ENCODE results near the gene CHCHD6. TPM values are rescaled to one million over a fixed set of nuclear protein-coding genes. Genes with fewer than 3 reads are reported as not detected.

Gene CHCHD6
- total RNA-seq, 3 donors from 2014 or later (not counting 1 experiment from before 2014, with no cell fraction given): 5.3 to 9.9 (median 8.3) TPM

DNA sequence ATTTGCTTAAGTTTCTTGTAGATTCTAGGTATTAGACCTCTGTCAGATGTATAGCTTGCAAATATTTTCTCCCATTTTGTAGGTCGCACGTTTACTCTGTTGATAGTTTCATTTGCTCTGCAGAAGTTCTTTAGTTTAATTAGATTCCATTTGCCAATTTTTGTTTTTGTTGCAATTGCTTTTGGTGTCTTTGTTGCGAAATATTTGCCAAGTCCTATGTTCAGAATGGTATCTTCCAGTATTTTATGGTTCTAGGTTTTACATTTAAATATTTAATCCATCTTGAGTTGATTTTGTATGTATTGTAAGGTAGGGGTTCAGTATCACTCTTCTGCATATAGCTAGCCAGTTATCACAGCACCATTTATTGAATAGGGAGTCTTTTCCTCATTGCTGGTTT, 64.9 kb downstream of the CHCHD6 start:
- H3K4me3 Mint-ChIP-seq: no peak overlapping the region
- peaks cover 7 to 16% of the 10 kb centered on the region in 2 donors for H3K9me3 Mint-ChIP-seq
- Histone ChIP-seq H3K36me3 (ENCODE audit: control insufficient read depth, insufficient read depth, low read length) (no peaks in the 10 kb centered on the region), H3K27ac (ENCODE audit: low read length) (no peak overlapping the region), H3K9me3 (ENCODE audit: control insufficient read depth, insufficient read depth, low read length) (peaks cover 10% of the 10 kb centered on the region), H3K4me1 (ENCODE audit: control insufficient read depth, insufficient read depth, low read length) (no peaks in the 10 kb centered on the region), H3K4me3 (ENCODE audit: low read length) (no peak overlapping the region), H3K27me3 (ENCODE audit: control insufficient read depth, insufficient read depth, low read length) (no peaks in the 10 kb centered on the region)
- peaks cover 0 to 13% of the 10 kb centered on the region in 2 donors for H3K4me1 Mint-ChIP-seq
- peaks cover 4% of the 10 kb centered on the region for H3K36me3 Mint-ChIP-seq
- 100% methylated on average over 3 of the region's 3 CpGs for WGBS (ENCODE audit: insufficient coverage)
- H3K27ac Mint-ChIP-seq: no peak overlapping the region
- no peak for ATAC-seq
- H3K27me3 Mint-ChIP-seq (ENCODE audit: low read depth in 2 of 2): no peaks in the 10 kb centered on the region
- DNase-seq: no peak
- intact Hi-C loops (cut with micrococcal nuclease): no loop called here
- TF ChIP-seq, protein P1, sequence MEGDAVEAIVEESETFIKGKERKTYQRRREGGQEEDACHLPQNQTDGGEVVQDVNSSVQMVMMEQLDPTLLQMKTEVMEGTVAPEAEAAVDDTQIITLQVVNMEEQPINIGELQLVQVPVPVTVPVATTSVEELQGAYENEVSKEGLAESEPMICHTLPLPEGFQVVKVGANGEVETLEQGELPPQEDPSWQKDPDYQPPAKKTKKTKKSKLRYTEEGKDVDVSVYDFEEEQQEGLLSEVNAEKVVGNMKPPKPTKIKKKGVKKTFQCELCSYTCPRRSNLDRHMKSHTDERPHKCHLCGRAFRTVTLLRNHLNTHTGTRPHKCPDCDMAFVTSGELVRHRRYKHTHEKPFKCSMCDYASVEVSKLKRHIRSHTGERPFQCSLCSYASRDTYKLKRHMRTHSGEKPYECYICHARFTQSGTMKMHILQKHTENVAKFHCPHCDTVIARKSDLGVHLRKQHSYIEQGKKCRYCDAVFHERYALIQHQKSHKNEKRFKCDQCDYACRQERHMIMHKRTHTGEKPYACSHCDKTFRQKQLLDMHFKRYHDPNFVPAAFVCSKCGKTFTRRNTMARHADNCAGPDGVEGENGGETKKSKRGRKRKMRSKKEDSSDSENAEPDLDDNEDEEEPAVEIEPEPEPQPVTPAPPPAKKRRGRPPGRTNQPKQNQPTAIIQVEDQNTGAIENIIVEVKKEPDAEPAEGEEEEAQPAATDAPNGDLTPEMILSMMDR (IDR thresholded peaks at IDR 0.05): no peak

DNA sequence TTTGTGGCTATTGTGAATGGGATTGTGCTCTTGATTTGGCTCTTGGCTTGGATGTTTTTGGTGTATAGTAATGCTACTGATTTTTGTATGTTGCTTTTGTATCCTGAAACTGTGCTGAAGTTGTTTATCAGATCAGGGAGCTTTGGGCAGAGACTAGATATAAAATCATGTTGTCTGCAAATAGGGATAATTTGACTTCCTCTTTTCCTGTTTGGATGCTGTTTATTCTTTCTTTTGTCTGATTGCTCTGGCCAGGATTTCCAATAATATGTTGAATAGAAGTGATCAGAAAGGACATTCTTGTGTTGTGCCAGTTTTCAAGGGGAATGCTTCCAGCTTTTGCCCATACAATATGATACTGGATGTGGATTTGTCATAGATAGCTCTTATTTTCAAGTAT, 66.1 kb downstream of the CHCHD6 start:
- TF ChIP-seq, protein P1 (IDR thresholded peaks at IDR 0.05): no peak
- H3K4me1 ChIP-seq (ENCODE audit: control insufficient read depth, insufficient read depth, low read length): no peaks in the 10 kb centered on the region
- ATAC-seq (no peak), DNase-seq (no peak)
- Mint-ChIP-seq H3K27ac (no peak overlapping the region), H3K36me3 (peaks cover 4% of the 10 kb centered on the region), H3K27me3 (ENCODE audit: low read depth in 2 of 2) (no peaks in the 10 kb centered on the region), H3K4me1 (peaks cover 0 to 13% of the 10 kb centered on the region in 2 donors), H3K9me3 (peaks cover 7 to 16% of the 10 kb centered on the region in 2 donors), H3K4me3 (no peak overlapping the region)
- H3K36me3 ChIP-seq (ENCODE audit: control insufficient read depth, insufficient read depth, low read length): no peaks in the 10 kb centered on the region
- H3K4me3 ChIP-seq (ENCODE audit: low read length): no peak overlapping the region
- H3K27ac ChIP-seq (ENCODE audit: low read length): no peak overlapping the region
- H3K27me3 ChIP-seq (ENCODE audit: control insufficient read depth, insufficient read depth, low read length): no peaks in the 10 kb centered on the region
- intact Hi-C loops (cut with micrococcal nuclease): no loop called here
- peaks cover 10% of the 10 kb centered on the region for H3K9me3 ChIP-seq (ENCODE audit: control insufficient read depth, insufficient read depth, low read length)

DNA sequence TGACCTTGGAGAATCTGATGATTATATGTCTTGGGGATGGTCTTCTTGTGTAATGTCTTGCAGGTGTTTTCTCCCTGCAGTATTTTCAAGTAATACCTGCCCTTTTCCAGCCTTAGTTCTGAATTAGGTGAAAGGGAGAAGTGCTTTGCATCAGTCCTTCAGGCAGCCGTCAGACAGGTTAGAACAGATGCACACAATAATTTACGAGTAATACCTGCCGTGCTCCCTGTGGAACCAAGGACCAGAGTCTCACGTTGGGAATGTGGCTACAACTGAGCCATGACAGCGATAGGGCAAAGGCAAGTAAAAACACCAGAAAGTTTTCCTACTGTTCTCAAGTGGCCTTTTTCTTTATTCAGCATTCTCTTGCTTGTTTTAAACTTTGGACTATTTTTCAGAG, 69.1 kb downstream of the CHCHD6 start:
- Mint-ChIP-seq H3K27ac (no peak overlapping the region), H3K27me3 (ENCODE audit: low read depth in 2 of 2) (no peaks in the 10 kb centered on the region), H3K4me1 (peaks cover 0 to 8% of the 10 kb centered on the region in 2 donors), H3K4me3 (no peak overlapping the region), H3K9me3 (peaks cover 3 to 13% of the 10 kb centered on the region in 2 donors), H3K36me3 (peaks cover 4% of the 10 kb centered on the region)
- 92% methylated on average over 5 of the region's 5 CpGs for WGBS (ENCODE audit: insufficient coverage)
- peaks cover 6% of the 10 kb centered on the region for H3K9me3 ChIP-seq (ENCODE audit: control insufficient read depth, insufficient read depth, low read length)
- H3K4me1 ChIP-seq (ENCODE audit: control insufficient read depth, insufficient read depth, low read length): no peaks in the 10 kb centered on the region
- TF ChIP-seq, protein P1 (IDR thresholded peaks at IDR 0.05): no peak
- no peak overlapping the region for H3K4me3 ChIP-seq (ENCODE audit: low read length)
- H3K36me3 ChIP-seq (ENCODE audit: control insufficient read depth, insufficient read depth, low read length): no peaks in the 10 kb centered on the region
- intact Hi-C loops (cut with micrococcal nuclease): no loop called here
- no peak overlapping the region for H3K27ac ChIP-seq (ENCODE audit: low read length)
- DNase-seq (no peak), ATAC-seq (no peak)
- H3K27me3 ChIP-seq (ENCODE audit: control insufficient read depth, insufficient read depth, low read length): no peaks in the 10 kb centered on the region

DNA sequence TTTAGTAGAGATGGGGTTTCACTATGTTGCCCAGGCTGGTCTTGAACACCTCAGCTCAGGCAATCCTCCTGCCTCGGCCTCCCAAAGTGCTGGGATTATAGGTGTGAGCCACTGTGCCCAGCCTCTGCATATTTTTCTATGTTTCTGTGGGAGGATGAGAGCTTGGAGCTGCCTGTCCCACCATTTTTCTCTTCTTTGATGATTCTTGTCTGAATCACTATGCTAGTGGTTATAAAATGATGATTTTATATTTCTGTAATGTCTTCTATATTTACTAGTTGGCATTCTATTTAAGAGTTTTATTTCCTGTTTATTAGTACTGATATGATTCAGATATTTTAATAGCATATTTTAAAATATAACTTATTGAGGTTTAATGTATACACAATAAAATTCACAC, 69.7 kb downstream of the CHCHD6 start:
- DNase-seq: no peak
- intact Hi-C loops (cut with micrococcal nuclease): no loop called here
- Histone ChIP-seq H3K36me3 (ENCODE audit: control insufficient read depth, insufficient read depth, low read length) (no peaks in the 10 kb centered on the region), H3K27me3 (ENCODE audit: control insufficient read depth, insufficient read depth, low read length) (no peaks in the 10 kb centered on the region), H3K27ac (ENCODE audit: low read length) (no peak overlapping the region), H3K9me3 (ENCODE audit: control insufficient read depth, insufficient read depth, low read length) (peaks cover 5% of the 10 kb centered on the region), H3K4me1 (ENCODE audit: control insufficient read depth, insufficient read depth, low read length) (no peaks in the 10 kb centered on the region), H3K4me3 (ENCODE audit: low read length) (no peak overlapping the region)
- H3K4me3 Mint-ChIP-seq: no peak overlapping the region
- ATAC-seq: no peak
- 82% methylated on average over 1 of the region's 1 CpG for WGBS (ENCODE audit: insufficient coverage)
- H3K4me1 Mint-ChIP-seq: peaks cover 0 to 6% of the 10 kb centered on the region in 2 donors
- H3K27ac Mint-ChIP-seq: no peak overlapping the region
- no peaks in the 10 kb centered on the region for H3K27me3 Mint-ChIP-seq (ENCODE audit: low read depth in 2 of 2)
- TF ChIP-seq, protein P1 (IDR thresholded peaks at IDR 0.05): no peak
- peaks cover 3 to 13% of the 10 kb centered on the region in 2 donors for H3K9me3 Mint-ChIP-seq
- H3K36me3 Mint-ChIP-seq: peaks cover 4% of the 10 kb centered on the region
